CD4-positive, alpha-beta T cell (primary cell): Measurements from ENCODE around the gene SHISA9. TPM values are rescaled to one million over a fixed set of nuclear protein-coding genes. Genes with fewer than 3 reads are reported as not detected.

Experiments
- ATAC-seq: fragments of 200-7000 bp; cut with Tn5 transposase; one replicate; pipeline ENCODE4 v1.10.0; 2022; ENCODE audit warnings: mild to moderate bottlenecking; ENCODE audit not compliant: poor library complexity
- CTCF ChIA-PET: fragments of 350-600 bp; sonication (Branson Sonifier 250); formaldehyde crosslinking; loops from one replicate; lab custom pipeline; 2021; ENCODE audit warnings: antibody characterized with exemption, inconsistent platforms; lab: Charles Lee
- POLR2A ChIA-PET: fragments of 350-600 bp; sonication (Branson Sonifier 250); formaldehyde crosslinking; loops from one replicate; lab custom pipeline; 2021; ENCODE audit warnings: antibody characterized with exemption, inconsistent platforms; lab: Charles Lee
- DNase-seq, 14 experiments: peaks; one replicate each; pipeline ENCODE4 v3.0.0-alpha.2; 2013 to 2020; ENCODE audit warnings: mixed read lengths in 2 of 14
- H3K27ac ChIP-seq, 2 donors: one replicate each; pipeline versions ENCODE4 v1.5.1 to v1.7.0; 2013; ENCODE audit warnings: low read length in 2 of 2, low read depth in 1 of 2, mild to moderate bottlenecking in 1 of 2
- H3K27me3 ChIP-seq, 2 experiments: 1 replicate in 1 of 2; 2 replicates in 1 of 2; pipeline versions ENCODE4 v1.6.1 to v1.7.0; 2013; ENCODE audit warnings: low read length in 2 of 2, control low read depth in 1 of 2, mild to moderate bottlenecking in 1 of 2, moderate library complexity in 1 of 2; ENCODE audit not compliant: insufficient read depth in 2 of 2, control insufficient read depth in 1 of 2
- H3K36me3 ChIP-seq: one replicate; pipeline ENCODE4 v1.6.1; 2013; ENCODE audit warnings: low read length, control low read depth; ENCODE audit not compliant: insufficient read depth
- H3K4me1 ChIP-seq: one replicate; pipeline ENCODE4 v1.6.1; 2013; ENCODE audit warnings: low read length, control low read depth; ENCODE audit not compliant: insufficient read depth
- H3K4me3 ChIP-seq: one replicate; pipeline ENCODE4 v1.5.1; 2013; ENCODE audit warnings: mild to moderate bottlenecking, low read length, moderate library complexity
- H3K9me3 ChIP-seq, 2 experiments: 1 replicate in 1 of 2; 2 replicates in 1 of 2; pipeline versions ENCODE4 v1.6.1 to v1.7.0; 2013; ENCODE audit warnings: low read length in 2 of 2, mild to moderate bottlenecking in 2 of 2, control low read depth in 1 of 2, moderate library complexity in 1 of 2; ENCODE audit not compliant: control insufficient read depth in 1 of 2, insufficient read depth in 1 of 2
- H3K27ac Mint-ChIP-seq: one replicate; pipeline ENCODE4 v1.8.0; 2020; ENCODE audit warnings: mixed read lengths
- H3K27me3 Mint-ChIP-seq: one replicate; pipeline ENCODE4 v1.8.0; 2021; ENCODE audit warnings: mixed read lengths
- H3K36me3 Mint-ChIP-seq: one replicate; pipeline ENCODE4 v1.8.0; 2021; ENCODE audit warnings: low read depth, mixed read lengths
- H3K4me1 Mint-ChIP-seq: one replicate; pipeline ENCODE4 v1.8.0; 2021; ENCODE audit warnings: low read depth, mixed read lengths
- H3K4me3 Mint-ChIP-seq: one replicate; pipeline ENCODE4 v1.8.0; 2020; ENCODE audit warnings: mild to moderate bottlenecking, mixed read lengths
- H3K9me3 Mint-ChIP-seq: one replicate; pipeline ENCODE4 v1.8.0; 2020; ENCODE audit warnings: mixed read lengths
- intact Hi-C, 2 experiments: fragments of 100-400 bp; cut with DNase I in 1 of 2; cut with micrococcal nuclease in 1 of 2; formaldehyde crosslinking; loops; one replicate each; pipeline versions ENCODE4 v1.15.1 to v1.9.0; 2023 to 2025; cut with DNase I, micrococcal nuclease
- total RNA-seq, 174 experiments: library from RNA in 2 of 174; stranded (reverse) in 2 of 174; gene quantifications; one replicate each; pipeline ENCODE4 v1.2.3 and lab custom pipeline; 2021 to 2026
- TF ChIP-seq, protein P1 (sequence below): fragments of 200-600 bp; IDR thresholded peaks from one replicate; pipeline ENCODE4 v1.8.0; 2022; ENCODE audit warnings: antibody characterized with exemption, mild to moderate bottlenecking

The SHISA9 gene
- total RNA-seq, 2 experiments from 2014 or later: not detected

GRCh38 chr16:13068912-13069583, 167.7 kb downstream of the SHISA9 start:
- TF ChIP-seq, protein P1, sequence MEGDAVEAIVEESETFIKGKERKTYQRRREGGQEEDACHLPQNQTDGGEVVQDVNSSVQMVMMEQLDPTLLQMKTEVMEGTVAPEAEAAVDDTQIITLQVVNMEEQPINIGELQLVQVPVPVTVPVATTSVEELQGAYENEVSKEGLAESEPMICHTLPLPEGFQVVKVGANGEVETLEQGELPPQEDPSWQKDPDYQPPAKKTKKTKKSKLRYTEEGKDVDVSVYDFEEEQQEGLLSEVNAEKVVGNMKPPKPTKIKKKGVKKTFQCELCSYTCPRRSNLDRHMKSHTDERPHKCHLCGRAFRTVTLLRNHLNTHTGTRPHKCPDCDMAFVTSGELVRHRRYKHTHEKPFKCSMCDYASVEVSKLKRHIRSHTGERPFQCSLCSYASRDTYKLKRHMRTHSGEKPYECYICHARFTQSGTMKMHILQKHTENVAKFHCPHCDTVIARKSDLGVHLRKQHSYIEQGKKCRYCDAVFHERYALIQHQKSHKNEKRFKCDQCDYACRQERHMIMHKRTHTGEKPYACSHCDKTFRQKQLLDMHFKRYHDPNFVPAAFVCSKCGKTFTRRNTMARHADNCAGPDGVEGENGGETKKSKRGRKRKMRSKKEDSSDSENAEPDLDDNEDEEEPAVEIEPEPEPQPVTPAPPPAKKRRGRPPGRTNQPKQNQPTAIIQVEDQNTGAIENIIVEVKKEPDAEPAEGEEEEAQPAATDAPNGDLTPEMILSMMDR: no peak
- peaks cover 0 to 22% of the 10 kb centered on the region in 2 experiments for H3K9me3 ChIP-seq
- ChIA-PET POLR2A (no interaction called here), CTCF (no interaction called here)
- DNase-seq (no peak), ATAC-seq (no peak)
- H3K4me3 Mint-ChIP-seq: no peak overlapping the region
- no peaks in the 10 kb centered on the region for H3K36me3 ChIP-seq
- intact Hi-C loops: no loop called here
- peaks cover 7% of the 10 kb centered on the region for H3K27me3 Mint-ChIP-seq
- no peak overlapping the region for H3K4me3 ChIP-seq
- no peak overlapping the region for H3K27ac ChIP-seq
- H3K36me3 Mint-ChIP-seq: no peaks in the 10 kb centered on the region
- no peaks in the 10 kb centered on the region for H3K4me1 ChIP-seq
- H3K4me1 Mint-ChIP-seq: no peaks in the 10 kb centered on the region
- H3K9me3 Mint-ChIP-seq: no peaks in the 10 kb centered on the region
- H3K27me3 ChIP-seq: no peaks in the 10 kb centered on the region
- H3K27ac Mint-ChIP-seq: no peak overlapping the region

GRCh38 chr16:13070268-13070667, 168.9 kb downstream of the SHISA9 start:
- peaks cover 9% of the 10 kb centered on the region for H3K27me3 Mint-ChIP-seq
- CTCF ChIA-PET: no interaction called here
- H3K27ac Mint-ChIP-seq: no peak overlapping the region
- DNase-seq (no peak), ATAC-seq (no peak)
- intact Hi-C loops: no loop called here
- no peak overlapping the region for H3K4me3 ChIP-seq
- H3K4me1 ChIP-seq: no peaks in the 10 kb centered on the region
- no peaks in the 10 kb centered on the region for H3K36me3 ChIP-seq
- POLR2A ChIA-PET: no interaction called here
- no peaks in the 10 kb centered on the region for H3K36me3 Mint-ChIP-seq
- no peak overlapping the region for H3K4me3 Mint-ChIP-seq
- TF ChIP-seq, protein P1: no peak
- H3K4me1 Mint-ChIP-seq: no peaks in the 10 kb centered on the region
- H3K27me3 ChIP-seq: peaks cover 0 to 2% of the 10 kb centered on the region in 2 experiments
- H3K9me3 ChIP-seq: peaks cover 0 to 22% of the 10 kb centered on the region in 2 experiments
- H3K9me3 Mint-ChIP-seq: no peaks in the 10 kb centered on the region
- H3K27ac ChIP-seq: no peak overlapping the region

DNA sequence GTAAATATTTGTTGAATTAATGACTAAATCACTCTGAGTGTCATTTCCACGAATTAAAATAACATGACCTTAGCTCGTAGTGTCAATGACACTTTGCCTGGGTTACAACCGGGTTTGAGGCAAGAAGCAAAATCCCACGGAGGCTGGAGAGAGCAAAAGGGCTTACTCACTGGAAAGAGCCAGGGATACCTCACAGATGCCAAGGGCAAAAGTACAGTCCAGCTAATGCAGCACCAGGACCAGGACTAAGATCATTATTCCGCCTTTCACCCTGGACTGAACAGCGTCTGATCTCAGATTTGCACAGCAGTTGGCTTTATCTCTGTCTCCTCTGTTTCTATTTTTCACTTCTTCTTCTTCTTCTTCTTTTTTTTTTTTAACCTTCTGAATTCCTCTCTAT, 175.5 kb downstream of the SHISA9 start:
- Histone ChIP-seq H3K4me1 (no peaks in the 10 kb centered on the region), H3K27me3 (peaks cover 0 to 2% of the 10 kb centered on the region in 2 experiments), H3K4me3 (no peak overlapping the region), H3K27ac (no peak overlapping the region), H3K36me3 (no peaks in the 10 kb centered on the region), H3K9me3 (peaks cover 0 to 5% of the 10 kb centered on the region in 2 experiments)
- TF ChIP-seq, protein P1: no peak
- intact Hi-C loops: no loop called here
- Mint-ChIP-seq H3K27me3 (peaks cover 15% of the 10 kb centered on the region), H3K36me3 (no peaks in the 10 kb centered on the region), H3K9me3 (peaks cover 2% of the 10 kb centered on the region), H3K4me3 (no peak overlapping the region), H3K27ac (no peak overlapping the region), H3K4me1 (no peaks in the 10 kb centered on the region)
- ATAC-seq (no peak), DNase-seq (no peak)
- POLR2A ChIA-PET: no interaction called here
- CTCF ChIA-PET: no interaction called here
